CD4-positive, alpha-beta T cell (primary cell): Measurements from ENCODE around the gene TCERG1. TPM values are rescaled to one million over a fixed set of nuclear protein-coding genes. Genes with fewer than 3 reads are reported as not detected.

Source experiments
- ATAC-seq: fragments of 200-7000 bp; cut with Tn5 transposase; one replicate; pipeline ENCODE4 v1.10.0; 2022; ENCODE audit warnings: mild to moderate bottlenecking; ENCODE audit not compliant: poor library complexity
- CTCF ChIA-PET: fragments of 350-600 bp; sonication (Branson Sonifier 250); formaldehyde crosslinking; loops from one replicate; lab custom pipeline; 2021; ENCODE audit warnings: antibody characterized with exemption, inconsistent platforms; lab: Charles Lee
- POLR2A ChIA-PET: fragments of 350-600 bp; sonication (Branson Sonifier 250); formaldehyde crosslinking; loops from one replicate; lab custom pipeline; 2021; ENCODE audit warnings: antibody characterized with exemption, inconsistent platforms; lab: Charles Lee
- DNase-seq, 14 experiments: peaks; one replicate each; pipeline ENCODE4 v3.0.0-alpha.2; 2013 to 2020; ENCODE audit warnings: mixed read lengths in 2 of 14
- H3K27ac ChIP-seq, 2 donors: one replicate each; pipeline versions ENCODE4 v1.5.1 to v1.7.0; 2013; ENCODE audit warnings: low read length in 2 of 2, low read depth in 1 of 2, mild to moderate bottlenecking in 1 of 2
- H3K27me3 ChIP-seq, 2 experiments: 1 replicate in 1 of 2; 2 replicates in 1 of 2; pipeline versions ENCODE4 v1.6.1 to v1.7.0; 2013; ENCODE audit warnings: low read length in 2 of 2, control low read depth in 1 of 2, mild to moderate bottlenecking in 1 of 2, moderate library complexity in 1 of 2; ENCODE audit not compliant: insufficient read depth in 2 of 2, control insufficient read depth in 1 of 2
- H3K36me3 ChIP-seq: one replicate; pipeline ENCODE4 v1.6.1; 2013; ENCODE audit warnings: low read length, control low read depth; ENCODE audit not compliant: insufficient read depth
- H3K4me1 ChIP-seq: one replicate; pipeline ENCODE4 v1.6.1; 2013; ENCODE audit warnings: low read length, control low read depth; ENCODE audit not compliant: insufficient read depth
- H3K4me3 ChIP-seq: one replicate; pipeline ENCODE4 v1.5.1; 2013; ENCODE audit warnings: mild to moderate bottlenecking, low read length, moderate library complexity
- H3K9me3 ChIP-seq, 2 experiments: 1 replicate in 1 of 2; 2 replicates in 1 of 2; pipeline versions ENCODE4 v1.6.1 to v1.7.0; 2013; ENCODE audit warnings: low read length in 2 of 2, mild to moderate bottlenecking in 2 of 2, control low read depth in 1 of 2, moderate library complexity in 1 of 2; ENCODE audit not compliant: control insufficient read depth in 1 of 2, insufficient read depth in 1 of 2
- H3K27ac Mint-ChIP-seq: one replicate; pipeline ENCODE4 v1.8.0; 2020; ENCODE audit warnings: mixed read lengths
- H3K27me3 Mint-ChIP-seq: one replicate; pipeline ENCODE4 v1.8.0; 2021; ENCODE audit warnings: mixed read lengths
- H3K36me3 Mint-ChIP-seq: one replicate; pipeline ENCODE4 v1.8.0; 2021; ENCODE audit warnings: low read depth, mixed read lengths
- H3K4me1 Mint-ChIP-seq: one replicate; pipeline ENCODE4 v1.8.0; 2021; ENCODE audit warnings: low read depth, mixed read lengths
- H3K4me3 Mint-ChIP-seq: one replicate; pipeline ENCODE4 v1.8.0; 2020; ENCODE audit warnings: mild to moderate bottlenecking, mixed read lengths
- H3K9me3 Mint-ChIP-seq: one replicate; pipeline ENCODE4 v1.8.0; 2020; ENCODE audit warnings: mixed read lengths
- intact Hi-C, 2 experiments: fragments of 100-400 bp; cut with DNase I in 1 of 2; cut with micrococcal nuclease in 1 of 2; formaldehyde crosslinking; loops; one replicate each; pipeline versions ENCODE4 v1.15.1 to v1.9.0; 2023 to 2025; cut with DNase I, micrococcal nuclease
- total RNA-seq, 174 experiments: library from RNA in 2 of 174; stranded (reverse) in 2 of 174; gene quantifications; one replicate each; pipeline ENCODE4 v1.2.3 and lab custom pipeline; 2021 to 2026
- TF ChIP-seq, protein P1 (sequence below): fragments of 200-600 bp; IDR thresholded peaks from one replicate; pipeline ENCODE4 v1.8.0; 2022; ENCODE audit warnings: antibody characterized with exemption, mild to moderate bottlenecking

TCERG1 gene
- total RNA-seq, 2 experiments from 2014 or later, result 88.0 to 88.7 TPM

DNA sequence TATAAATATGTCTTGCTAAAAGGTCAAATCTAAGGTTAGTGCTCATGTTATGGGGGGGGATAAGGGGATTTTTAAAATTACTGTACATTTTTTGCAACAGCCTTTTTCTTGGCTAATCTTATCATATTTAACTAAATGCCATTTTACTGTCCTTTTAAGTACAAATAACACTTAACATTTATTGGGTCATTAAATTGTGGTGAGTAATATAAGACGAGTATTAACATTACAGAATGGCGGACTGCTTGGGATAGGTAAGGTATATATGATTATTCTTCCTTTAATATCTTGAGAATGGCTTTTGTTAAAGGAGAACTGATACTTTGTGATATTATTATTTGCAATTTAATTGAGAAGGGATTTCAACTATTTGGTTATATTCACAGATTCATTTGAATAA lies 35.6 kb downstream of the TCERG1 start:
- peaks cover 82% of the 10 kb centered on the region for H3K36me3 Mint-ChIP-seq
- CTCF ChIA-PET, result no interaction called here

DNA sequence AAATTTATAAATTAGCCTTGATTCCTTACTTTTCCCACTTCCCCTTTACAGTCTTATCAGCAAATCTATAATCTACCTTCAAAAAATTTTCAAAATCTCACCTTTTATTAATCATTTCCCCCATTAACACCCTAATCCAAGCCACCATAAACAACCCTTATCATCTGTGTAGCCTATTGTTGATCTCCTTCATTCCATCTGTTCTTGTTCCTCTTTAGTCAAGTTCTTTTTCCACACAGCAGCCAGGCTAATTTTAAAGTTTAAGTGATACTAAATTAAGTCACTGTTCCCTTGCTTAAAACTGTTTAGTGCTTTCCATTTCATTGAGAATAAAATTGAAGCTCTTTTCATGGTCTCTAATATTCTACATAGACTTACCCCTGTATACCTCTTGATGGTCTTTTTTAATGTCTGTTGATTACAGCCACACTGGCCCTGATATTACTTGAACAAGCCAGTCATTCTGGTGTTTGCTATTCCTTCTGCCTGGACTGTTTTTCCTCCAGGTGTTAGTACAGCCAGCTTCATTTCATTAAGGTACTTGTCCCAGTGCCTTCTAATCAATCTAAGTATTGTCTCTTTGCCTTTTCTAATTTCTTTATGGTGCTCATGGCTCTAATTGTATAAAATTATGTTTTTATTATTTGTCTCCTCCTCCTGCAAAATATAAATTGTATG lies 37.7 kb downstream of the TCERG1 start:
- no peaks in the 10 kb centered on the region for H3K9me3 Mint-ChIP-seq
- H3K36me3 Mint-ChIP-seq, result peaks cover 82% of the 10 kb centered on the region
- ChIA-PET POLR2A (no interaction called here), CTCF (no interaction called here)
- H3K27ac Mint-ChIP-seq, result no peak overlapping the region
- H3K27me3 Mint-ChIP-seq, result no peaks in the 10 kb centered on the region
- ATAC-seq, result no peak
- intact Hi-C loops, result no loop called here
- H3K4me3 Mint-ChIP-seq, result no peak overlapping the region
- H3K27ac ChIP-seq, result no peak overlapping the region
- no peak for DNase-seq
- no peaks in the 10 kb centered on the region for H3K9me3 ChIP-seq
- peaks cover 61% of the 10 kb centered on the region for H3K36me3 ChIP-seq
- H3K4me3 ChIP-seq, result no peak overlapping the region
- no peaks in the 10 kb centered on the region for H3K4me1 ChIP-seq
- H3K4me1 Mint-ChIP-seq, result no peaks in the 10 kb centered on the region
- no peaks in the 10 kb centered on the region for H3K27me3 ChIP-seq
- TF ChIP-seq, protein P1, sequence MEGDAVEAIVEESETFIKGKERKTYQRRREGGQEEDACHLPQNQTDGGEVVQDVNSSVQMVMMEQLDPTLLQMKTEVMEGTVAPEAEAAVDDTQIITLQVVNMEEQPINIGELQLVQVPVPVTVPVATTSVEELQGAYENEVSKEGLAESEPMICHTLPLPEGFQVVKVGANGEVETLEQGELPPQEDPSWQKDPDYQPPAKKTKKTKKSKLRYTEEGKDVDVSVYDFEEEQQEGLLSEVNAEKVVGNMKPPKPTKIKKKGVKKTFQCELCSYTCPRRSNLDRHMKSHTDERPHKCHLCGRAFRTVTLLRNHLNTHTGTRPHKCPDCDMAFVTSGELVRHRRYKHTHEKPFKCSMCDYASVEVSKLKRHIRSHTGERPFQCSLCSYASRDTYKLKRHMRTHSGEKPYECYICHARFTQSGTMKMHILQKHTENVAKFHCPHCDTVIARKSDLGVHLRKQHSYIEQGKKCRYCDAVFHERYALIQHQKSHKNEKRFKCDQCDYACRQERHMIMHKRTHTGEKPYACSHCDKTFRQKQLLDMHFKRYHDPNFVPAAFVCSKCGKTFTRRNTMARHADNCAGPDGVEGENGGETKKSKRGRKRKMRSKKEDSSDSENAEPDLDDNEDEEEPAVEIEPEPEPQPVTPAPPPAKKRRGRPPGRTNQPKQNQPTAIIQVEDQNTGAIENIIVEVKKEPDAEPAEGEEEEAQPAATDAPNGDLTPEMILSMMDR, result no peak

More for the DNA sequence above, 35.6 kb downstream of the TCERG1 start:
- TF ChIP-seq, protein P1, result no peak
- no peak for ATAC-seq
- Histone ChIP-seq H3K4me1 (no peaks in the 10 kb centered on the region), H3K36me3 (peaks cover 73% of the 10 kb centered on the region), H3K27ac (no peak overlapping the region), H3K4me3 (no peak overlapping the region), H3K9me3 (no peaks in the 10 kb centered on the region), H3K27me3 (no peaks in the 10 kb centered on the region)
- Mint-ChIP-seq H3K27me3 (no peaks in the 10 kb centered on the region), H3K4me1 (no peaks in the 10 kb centered on the region), H3K4me3 (no peak overlapping the region), H3K9me3 (no peaks in the 10 kb centered on the region), H3K27ac (no peak overlapping the region)
- POLR2A ChIA-PET, result no interaction called here
- intact Hi-C loops, result no loop called here
- no peak for DNase-seq

DNA sequence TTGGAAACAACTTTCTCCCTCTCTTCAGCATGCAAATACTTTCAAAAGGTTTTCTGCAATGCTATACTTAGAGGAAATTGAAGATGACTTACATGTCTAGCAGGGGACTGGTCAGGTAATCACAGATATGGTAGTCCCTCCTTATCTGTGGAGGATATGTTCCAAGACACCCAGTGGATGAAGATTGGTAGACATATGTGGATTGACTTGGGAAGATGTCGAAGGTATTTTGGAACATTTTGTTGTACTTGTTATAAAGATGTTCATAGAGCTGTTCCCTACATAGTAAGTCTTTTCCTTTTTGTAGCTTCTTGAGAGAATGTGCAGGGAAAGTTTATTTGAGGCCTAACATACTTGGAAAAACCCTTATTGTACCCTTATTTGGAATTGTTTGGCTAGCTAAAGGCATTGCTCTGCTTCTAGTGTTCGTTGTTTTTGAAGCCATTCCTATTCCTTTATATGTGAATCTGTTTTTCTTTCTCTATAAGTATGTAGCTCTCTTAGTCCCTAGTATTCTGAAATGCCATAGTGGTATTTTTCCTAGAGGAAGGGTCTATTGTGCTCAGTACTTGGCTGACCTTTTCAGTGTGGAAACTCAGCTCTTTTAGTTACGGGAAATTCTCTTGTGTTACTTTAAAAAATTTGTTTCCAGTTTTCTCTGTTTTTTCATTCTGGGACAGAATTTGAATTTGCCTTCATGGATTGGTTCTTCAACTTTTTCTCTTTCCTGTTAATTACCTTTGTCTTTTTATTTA lies 43.1 kb downstream of the TCERG1 start:
- intact Hi-C loops, result no loop called here
- TF ChIP-seq, protein P1, result no peak
- no peaks in the 10 kb centered on the region for H3K27me3 Mint-ChIP-seq
- no peaks in the 10 kb centered on the region for H3K9me3 ChIP-seq
- peaks cover 65% of the 10 kb centered on the region for H3K36me3 Mint-ChIP-seq
- no peak overlapping the region for H3K4me3 ChIP-seq
- no peak overlapping the region for H3K27ac Mint-ChIP-seq
- H3K4me3 Mint-ChIP-seq, result no peak overlapping the region
- peaks cover 32% of the 10 kb centered on the region for H3K36me3 ChIP-seq
- no peaks in the 10 kb centered on the region for H3K27me3 ChIP-seq
- CTCF ChIA-PET, result no interaction called here
- no peak for DNase-seq
- ATAC-seq, result no peak
- H3K9me3 Mint-ChIP-seq, result no peaks in the 10 kb centered on the region
- H3K4me1 Mint-ChIP-seq, result peaks cover 4% of the 10 kb centered on the region
- H3K4me1 ChIP-seq, result no peaks in the 10 kb centered on the region
- no peak overlapping the region for H3K27ac ChIP-seq
- POLR2A ChIA-PET, result no interaction called here
